Uterus (tissue), 4 donors: Measurements from ENCODE around the gene KSR2. TPM values are rescaled to one million over a fixed set of nuclear protein-coding genes. Genes with fewer than 3 reads are reported as not detected.

Experiments
- DNase-seq, 2 donors: peaks; one replicate each; pipeline ENCODE4 v3.0.0-alpha.2; 2019 to 2020
- H3K27ac ChIP-seq, 2 donors: fragments of 200-600 bp; sonication (generic); 1 replicate in 1 of 2; 2 replicates in 1 of 2; pipeline ENCODE4 v1.5.1; 2016 to 2018
- H3K27me3 ChIP-seq, 2 donors: fragments of 200-600 bp; sonication (generic); one replicate each; pipeline ENCODE4 v1.5.1; 2018 to 2019; ENCODE audit warnings: control low read depth in 1 of 2
- H3K36me3 ChIP-seq, 2 donors: fragments of 200-600 bp; sonication (generic); one replicate each; pipeline ENCODE4 v1.5.1; 2019; ENCODE audit warnings: control low read depth in 1 of 2
- H3K4me1 ChIP-seq, 2 donors: fragments of 200-600 bp; sonication (generic); one replicate each; pipeline ENCODE4 v1.5.1; 2018 to 2019; ENCODE audit warnings: control low read depth in 1 of 2
- H3K4me3 ChIP-seq, 2 donors: fragments of 200-600 bp; sonication (generic); 1 replicate in 1 of 2; 2 replicates in 1 of 2; pipeline ENCODE4 v1.5.1; 2018 to 2019; ENCODE audit warnings: mild to moderate bottlenecking in 1 of 2
- H3K9me3 ChIP-seq, 2 donors: fragments of 200-600 bp; sonication (generic); one replicate each; pipeline ENCODE4 v1.5.1; 2019; ENCODE audit warnings: control low read depth in 1 of 2
- POLR2A ChIP-seq, 2 donors: fragments of 450-650 bp; IDR thresholded peaks; one replicate each; pipeline ENCODE4 v1.6.1; 2016; ENCODE audit warnings: antibody characterized with exemption in 2 of 2, mild to moderate bottlenecking in 1 of 2, moderate library complexity in 1 of 2
- intact Hi-C: fragments of 100-400 bp; cut with DNase I; formaldehyde crosslinking; loops from one replicate; pipeline ENCODE4 v1.15.1; 2023; ENCODE audit warnings: low total_unique reads
- total RNA-seq, 4 donors: library from RNA; depleted of rRNA in 3 of 4; stranded (reverse); fragments of >200 nt in 3 of 4; gene quantifications; one replicate each; pipeline versions ENCODE4 v1.1.0 to v1.2.4, GENCODE V29; 2014 to 2023
- TF ChIP-seq, protein P1 (sequence below), 4 experiments: fragments of 200-600 bp in 2 of 4; fragments of 450-650 bp in 2 of 4; sonication (generic) in 2 of 4; IDR thresholded peaks; one replicate each; pipeline ENCODE4 v1.5.1; 2016 to 2019; ENCODE audit warnings: antibody characterized with exemption in 4 of 4, mild to moderate bottlenecking in 2 of 4, moderate library complexity in 1 of 4
- donor health status: DM: yes; HTN: yes; CAD: no.

Gene KSR2
- total RNA-seq, 4 donors from 2014 or later: 0.03 to 0.28 TPM; not detected in 2

DNA sequence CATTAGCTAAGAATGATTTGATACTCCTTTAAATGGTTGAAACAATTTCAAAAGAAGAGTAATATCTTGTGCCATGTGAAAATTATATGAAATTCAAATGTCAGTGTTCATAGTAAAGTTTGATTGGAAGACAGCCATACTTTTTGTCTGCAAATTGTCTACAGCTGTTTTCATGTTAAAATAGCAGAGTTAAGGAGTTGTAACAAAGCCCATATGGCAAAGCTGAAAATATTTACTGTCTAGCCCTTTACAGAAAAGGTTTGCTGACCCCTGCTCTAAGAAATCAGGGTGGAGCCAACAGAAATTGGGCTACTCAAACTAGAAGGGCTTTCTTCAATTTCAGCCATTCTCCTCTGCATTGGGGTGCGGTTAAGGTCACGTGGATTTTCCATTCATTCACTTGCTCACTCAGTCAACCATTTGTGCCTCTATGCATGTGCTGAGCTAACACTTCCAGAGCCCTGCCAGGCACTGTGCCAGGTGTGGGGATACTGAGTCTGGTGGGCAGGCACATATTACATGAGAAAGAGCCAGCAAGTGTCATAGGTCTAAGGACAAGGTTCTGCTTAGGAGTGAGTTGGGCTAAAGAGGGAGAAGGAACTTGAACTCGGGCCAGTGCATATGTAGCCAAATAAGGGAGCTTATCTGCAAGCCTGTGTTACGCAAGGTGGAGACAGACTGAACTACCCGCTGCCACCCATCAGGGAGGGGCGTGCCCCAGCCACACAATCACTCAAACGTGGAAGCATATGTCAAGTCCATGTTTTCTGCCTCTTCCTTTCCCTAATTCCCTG lies 467.5 kb downstream of the KSR2 start:
- intact Hi-C loops: no loop called here
- Histone ChIP-seq H3K27me3 (no peaks in the 10 kb centered on the region), H3K27ac (no peak overlapping the region), H3K4me3 (no peak overlapping the region), H3K36me3 (no peaks in the 10 kb centered on the region), H3K9me3 (no peaks in the 10 kb centered on the region), H3K4me1 (no peaks in the 10 kb centered on the region)
- TF ChIP-seq, protein P1, sequence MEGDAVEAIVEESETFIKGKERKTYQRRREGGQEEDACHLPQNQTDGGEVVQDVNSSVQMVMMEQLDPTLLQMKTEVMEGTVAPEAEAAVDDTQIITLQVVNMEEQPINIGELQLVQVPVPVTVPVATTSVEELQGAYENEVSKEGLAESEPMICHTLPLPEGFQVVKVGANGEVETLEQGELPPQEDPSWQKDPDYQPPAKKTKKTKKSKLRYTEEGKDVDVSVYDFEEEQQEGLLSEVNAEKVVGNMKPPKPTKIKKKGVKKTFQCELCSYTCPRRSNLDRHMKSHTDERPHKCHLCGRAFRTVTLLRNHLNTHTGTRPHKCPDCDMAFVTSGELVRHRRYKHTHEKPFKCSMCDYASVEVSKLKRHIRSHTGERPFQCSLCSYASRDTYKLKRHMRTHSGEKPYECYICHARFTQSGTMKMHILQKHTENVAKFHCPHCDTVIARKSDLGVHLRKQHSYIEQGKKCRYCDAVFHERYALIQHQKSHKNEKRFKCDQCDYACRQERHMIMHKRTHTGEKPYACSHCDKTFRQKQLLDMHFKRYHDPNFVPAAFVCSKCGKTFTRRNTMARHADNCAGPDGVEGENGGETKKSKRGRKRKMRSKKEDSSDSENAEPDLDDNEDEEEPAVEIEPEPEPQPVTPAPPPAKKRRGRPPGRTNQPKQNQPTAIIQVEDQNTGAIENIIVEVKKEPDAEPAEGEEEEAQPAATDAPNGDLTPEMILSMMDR (IDR thresholded peaks at IDR 0.05): no peak
- no peak for DNase-seq

DNA sequence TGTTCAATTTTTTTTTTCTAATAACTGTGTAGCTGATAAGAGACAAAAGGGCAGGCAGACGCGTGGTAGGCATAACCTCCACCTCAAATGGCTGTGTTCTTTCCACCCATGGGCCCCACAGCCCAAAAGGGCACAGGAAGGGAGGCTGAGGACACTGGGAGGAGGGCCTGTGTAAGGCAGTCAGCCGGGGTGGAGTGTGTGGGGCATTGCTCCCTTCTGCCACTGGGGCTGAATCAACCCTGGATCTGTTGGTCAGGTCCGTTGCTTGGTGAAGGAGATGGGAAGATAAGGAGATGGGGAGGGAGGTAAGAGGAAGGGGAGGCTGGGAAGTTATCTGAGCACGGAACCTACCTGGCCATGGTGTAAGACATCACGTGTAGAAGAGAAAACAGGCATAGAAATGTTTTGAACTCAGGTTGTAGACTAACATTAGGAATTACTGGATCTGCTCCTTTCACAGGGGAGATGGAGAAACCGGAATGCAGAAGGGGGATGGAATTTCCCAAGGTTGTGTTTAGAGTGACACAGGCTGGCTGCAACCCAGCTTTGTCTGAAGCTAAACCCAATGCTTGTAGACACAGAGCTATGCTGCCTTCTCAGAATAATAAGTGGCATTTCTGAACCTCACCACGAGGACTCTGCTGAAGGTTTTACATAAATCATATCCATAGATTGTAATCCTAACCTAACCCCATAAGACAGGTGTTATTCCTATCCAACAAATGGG lies 468.9 kb downstream of the KSR2 start:
- H3K36me3 ChIP-seq: no peaks in the 10 kb centered on the region
- H3K9me3 ChIP-seq: no peaks in the 10 kb centered on the region
- H3K4me3 ChIP-seq: no peak overlapping the region
- no peaks in the 10 kb centered on the region for H3K27me3 ChIP-seq
- DNase-seq: no peak
- intact Hi-C loops: no loop called here
- no peak overlapping the region for H3K27ac ChIP-seq
- no peak for TF ChIP-seq POLR2A (IDR thresholded peaks at IDR 0.05)
- TF ChIP-seq, protein P1 (IDR thresholded peaks at IDR 0.05): no peak
- H3K4me1 ChIP-seq: no peaks in the 10 kb centered on the region

DNA sequence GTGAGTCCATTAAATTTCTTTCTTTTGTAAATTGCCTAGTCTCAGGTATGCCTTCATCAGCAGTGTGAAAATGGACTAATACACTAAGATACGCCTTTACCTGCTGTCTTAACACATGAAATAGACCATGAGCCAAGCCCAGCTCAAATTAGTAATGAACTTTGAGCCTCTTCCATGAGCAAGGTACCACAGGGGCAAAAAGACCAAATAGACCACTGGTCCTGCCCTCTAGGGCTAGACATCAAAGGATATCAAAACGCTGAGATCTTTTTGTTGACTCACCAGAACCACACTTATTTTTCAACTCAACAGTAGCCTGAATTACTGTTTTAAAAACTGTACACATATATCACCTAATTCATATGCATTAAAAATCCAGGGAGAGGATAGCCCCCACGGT lies 469.9 kb downstream of the KSR2 start:
- Histone ChIP-seq H3K27ac (no peak overlapping the region), H3K4me1 (no peaks in the 10 kb centered on the region), H3K4me3 (no peak overlapping the region), H3K36me3 (no peaks in the 10 kb centered on the region), H3K9me3 (no peaks in the 10 kb centered on the region), H3K27me3 (no peaks in the 10 kb centered on the region)
- intact Hi-C loops: no loop called here
- no peak for TF ChIP-seq POLR2A (IDR thresholded peaks at IDR 0.05)
- TF ChIP-seq, protein P1 (IDR thresholded peaks at IDR 0.05): no peak
- DNase-seq: no peak

DNA sequence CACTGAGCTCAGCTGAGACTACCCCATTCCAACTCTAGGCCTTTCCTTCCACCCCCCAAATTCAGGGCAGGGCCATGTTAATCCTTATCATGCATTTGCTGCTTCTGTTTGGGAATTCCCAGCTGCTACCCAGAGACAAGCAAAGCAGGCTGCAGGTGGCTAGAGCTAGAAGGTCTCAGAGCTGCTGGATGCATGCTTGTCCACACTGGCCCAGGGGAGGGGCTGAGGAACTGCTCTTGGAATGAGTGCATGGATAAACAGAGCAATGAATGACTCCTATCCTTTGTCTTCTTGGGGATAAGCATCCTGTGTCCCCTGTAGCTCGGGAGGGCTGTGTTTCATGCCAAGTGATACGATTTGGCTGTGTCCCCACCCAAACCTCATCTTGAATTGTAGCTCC lies 470.5 kb downstream of the KSR2 start:
- no peaks in the 10 kb centered on the region for H3K27me3 ChIP-seq
- DNase-seq: no peak
- H3K36me3 ChIP-seq: no peaks in the 10 kb centered on the region
- no peak overlapping the region for H3K27ac ChIP-seq
- H3K9me3 ChIP-seq: no peaks in the 10 kb centered on the region
- no peak for TF ChIP-seq POLR2A (IDR thresholded peaks at IDR 0.05)
- TF ChIP-seq, protein P1 (IDR thresholded peaks at IDR 0.05): no peak
- intact Hi-C loops: no loop called here
- H3K4me1 ChIP-seq: no peaks in the 10 kb centered on the region
- no peak overlapping the region for H3K4me3 ChIP-seq

DNA sequence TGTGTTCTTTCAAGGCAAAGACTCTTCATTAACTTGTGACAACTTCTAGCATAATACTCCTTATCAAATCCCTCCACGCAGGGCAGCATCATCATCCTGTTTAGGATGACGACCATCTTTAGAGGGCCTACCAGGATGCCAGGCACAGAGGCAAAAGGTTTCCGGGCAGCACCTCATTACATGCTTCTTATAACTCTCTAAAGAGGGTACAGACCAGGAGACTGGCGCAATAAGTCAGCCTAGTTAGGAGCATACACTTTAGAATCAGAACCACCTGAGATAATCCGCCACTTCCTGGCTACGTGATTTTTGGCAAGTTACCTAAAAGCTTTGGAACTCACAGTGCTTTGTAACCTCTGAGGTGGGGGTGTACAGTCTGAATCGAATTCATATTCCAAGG lies 471.4 kb downstream of the KSR2 start:
- H3K27me3 ChIP-seq: no peaks in the 10 kb centered on the region
- H3K4me1 ChIP-seq: no peaks in the 10 kb centered on the region
- no peak overlapping the region for H3K4me3 ChIP-seq
- H3K36me3 ChIP-seq: no peaks in the 10 kb centered on the region
- DNase-seq: no peak
- no peak overlapping the region for H3K27ac ChIP-seq
- intact Hi-C loops: no loop called here
- no peak for TF ChIP-seq POLR2A (IDR thresholded peaks at IDR 0.05)
- TF ChIP-seq, protein P1 (IDR thresholded peaks at IDR 0.05): no peak
- H3K9me3 ChIP-seq: no peaks in the 10 kb centered on the region
